ENCODE data around the gene SSUH2.

Gene SSUH2

GRCh38 chr3:8669019-8669418 is 24.4 kb upstream of the SSUH2 start:
- no peaks in the 10 kb centered on the region for H3K9me3 ChIP-seq (ENCODE audit: control insufficient read depth, low read length)
- H3K4me1 ChIP-seq (ENCODE audit: control insufficient read depth, insufficient read depth, low read length) = no peaks in the 10 kb centered on the region
- H3K36me3 ChIP-seq (ENCODE audit: control insufficient read depth, insufficient read depth, low read length) = no peaks in the 10 kb centered on the region
- peaks cover 4% of the 10 kb centered on the region for H3K27me3 ChIP-seq (ENCODE audit: control insufficient read depth, insufficient read depth, low read length)
- H3K4me3 ChIP-seq (ENCODE audit: low read length) = no peak overlapping the region
- H3K9ac ChIP-seq (ENCODE audit: low read length) = no peak overlapping the region

- no peaks in the 10 kb centered on the region for H3K36me3 ChIP-seq (ENCODE audit: control insufficient read depth, insufficient read depth, low read length)
- H3K4me1 ChIP-seq (ENCODE audit: control insufficient read depth, insufficient read depth, low read length) = no peaks in the 10 kb centered on the region
- H3K9ac ChIP-seq (ENCODE audit: low read length) = no peak overlapping the region
- H3K27me3 ChIP-seq (ENCODE audit: control insufficient read depth, insufficient read depth, low read length) = peaks cover 4% of the 10 kb centered on the region
- no peak overlapping the region for H3K4me3 ChIP-seq (ENCODE audit: low read length)
- H3K9me3 ChIP-seq (ENCODE audit: control insufficient read depth, low read length) = no peaks in the 10 kb centered on the region
Observed at GRCh38 chr3:8668216-8668615, 23.6 kb upstream of the SSUH2 start.

DNA sequence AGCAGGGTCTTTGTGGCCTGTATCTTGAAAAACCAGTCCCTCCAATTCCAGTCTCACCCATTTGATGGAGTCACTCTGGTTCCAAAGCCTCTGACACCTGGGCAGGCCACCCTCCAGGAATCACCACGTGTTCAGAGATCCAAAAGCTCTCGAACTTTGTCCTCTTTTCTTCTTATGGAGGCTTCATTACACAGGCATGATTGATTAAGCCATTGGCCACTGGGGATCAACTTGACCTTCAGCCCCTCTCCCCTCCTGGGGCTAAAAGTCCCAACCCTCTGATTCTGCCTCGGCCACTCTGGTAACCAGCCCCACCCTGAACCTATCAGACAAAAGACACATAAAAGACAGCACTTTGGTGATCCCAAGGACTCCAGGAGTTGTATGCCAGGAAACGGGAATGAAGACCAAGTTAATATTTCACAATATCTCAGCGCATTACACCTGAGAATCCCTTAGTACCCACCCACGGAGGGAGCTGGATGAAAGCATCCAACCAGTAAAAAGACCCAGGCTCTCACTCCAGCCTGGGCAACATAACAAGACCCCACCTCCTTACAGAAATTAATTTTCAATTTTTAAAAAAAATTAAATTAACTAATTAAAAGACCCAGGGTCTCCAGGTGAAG is 23.0 kb upstream of the SSUH2 start:
- no peak overlapping the region for H3K9ac ChIP-seq (ENCODE audit: low read length)
- no peaks in the 10 kb centered on the region for H3K36me3 ChIP-seq (ENCODE audit: control insufficient read depth, insufficient read depth, low read length)
- peaks cover 4% of the 10 kb centered on the region for H3K27me3 ChIP-seq (ENCODE audit: control insufficient read depth, insufficient read depth, low read length)
- no peaks in the 10 kb centered on the region for H3K9me3 ChIP-seq (ENCODE audit: control insufficient read depth, low read length)
- H3K4me3 ChIP-seq (ENCODE audit: low read length) = no peak overlapping the region
- no peaks in the 10 kb centered on the region for H3K4me1 ChIP-seq (ENCODE audit: control insufficient read depth, insufficient read depth, low read length)

DNA sequence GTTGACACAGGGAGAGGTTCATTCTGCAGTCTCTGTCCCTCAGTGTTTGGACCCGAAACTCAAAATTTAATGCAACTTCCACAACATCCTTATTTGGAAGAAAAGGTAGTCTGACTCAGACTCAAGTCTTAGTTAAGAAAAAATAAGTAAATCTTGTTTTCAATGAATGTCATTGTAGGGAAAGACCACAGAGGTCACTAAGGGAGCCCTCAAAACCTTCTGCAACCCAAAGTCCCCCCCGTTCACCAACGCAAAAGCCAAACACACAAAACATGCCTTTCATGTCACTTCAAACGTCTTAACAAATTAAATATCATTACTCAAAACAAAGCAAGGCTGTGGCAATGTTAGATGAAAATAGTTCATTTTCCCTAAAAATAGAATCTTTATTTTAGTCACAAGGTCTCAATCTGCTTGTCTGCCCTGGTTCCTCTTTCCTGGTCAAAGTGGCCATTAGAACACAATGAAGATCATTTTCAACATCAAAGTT is 20.9 kb upstream of the SSUH2 start:
- Histone ChIP-seq H3K4me3 (ENCODE audit: low read length) (no peak overlapping the region), H3K36me3 (ENCODE audit: control insufficient read depth, insufficient read depth, low read length) (no peaks in the 10 kb centered on the region), H3K27me3 (ENCODE audit: control insufficient read depth, insufficient read depth, low read length) (peaks cover 4% of the 10 kb centered on the region), H3K4me1 (ENCODE audit: control insufficient read depth, insufficient read depth, low read length) (no peaks in the 10 kb centered on the region), H3K9me3 (ENCODE audit: control insufficient read depth, low read length) (no peaks in the 10 kb centered on the region), H3K9ac (ENCODE audit: low read length) (no peak overlapping the region)

DNA sequence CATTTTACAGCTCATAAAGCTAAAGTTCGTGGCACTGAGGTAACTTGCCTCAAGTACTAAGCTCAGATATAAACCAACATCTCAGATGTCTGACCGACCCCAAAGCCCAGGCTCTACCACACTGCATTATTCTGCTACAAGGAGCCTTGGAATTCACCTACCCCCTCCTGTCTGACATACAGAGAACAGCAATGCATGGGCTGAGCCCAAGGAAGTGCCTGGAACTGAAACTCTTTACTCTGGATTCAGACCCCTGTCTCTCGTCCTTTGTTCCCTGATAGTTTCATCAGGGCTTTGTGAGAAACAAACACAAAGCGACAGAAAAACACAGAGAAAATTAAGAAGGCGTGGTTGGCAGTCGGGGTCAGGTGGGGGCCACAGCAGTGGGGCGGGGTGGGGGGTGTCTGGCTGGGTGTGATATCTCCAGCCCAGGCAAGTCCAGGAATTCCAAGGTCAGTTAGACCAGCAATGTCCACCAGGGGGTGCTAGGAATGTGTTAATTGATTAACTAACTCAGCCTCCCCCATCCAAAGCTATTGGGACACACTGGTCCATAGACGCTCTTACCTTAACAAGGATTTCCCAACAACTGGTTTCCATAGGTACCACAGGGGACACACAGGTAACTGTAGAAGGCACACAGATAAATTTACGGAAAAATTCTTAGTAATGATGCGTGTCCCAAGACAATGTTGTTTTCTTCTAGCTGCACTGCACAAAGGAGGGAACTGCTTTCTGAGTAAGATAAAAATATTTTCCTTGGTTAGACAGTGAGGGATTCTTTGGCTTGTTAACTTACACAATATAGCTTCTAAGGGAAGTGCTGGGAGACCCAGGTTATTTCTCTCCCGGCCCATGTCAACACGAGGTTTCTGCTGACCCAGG is 18.8 kb upstream of the SSUH2 start:
- Histone ChIP-seq H3K27me3 (ENCODE audit: control insufficient read depth, insufficient read depth, low read length) (peaks cover 4% of the 10 kb centered on the region), H3K36me3 (ENCODE audit: control insufficient read depth, insufficient read depth, low read length) (no peaks in the 10 kb centered on the region), H3K9me3 (ENCODE audit: control insufficient read depth, low read length) (no peaks in the 10 kb centered on the region), H3K4me3 (ENCODE audit: low read length) (no peak overlapping the region), H3K4me1 (ENCODE audit: control insufficient read depth, insufficient read depth, low read length) (peaks cover 18% of the 10 kb centered on the region), H3K9ac (ENCODE audit: low read length) (no peak overlapping the region)

DNA sequence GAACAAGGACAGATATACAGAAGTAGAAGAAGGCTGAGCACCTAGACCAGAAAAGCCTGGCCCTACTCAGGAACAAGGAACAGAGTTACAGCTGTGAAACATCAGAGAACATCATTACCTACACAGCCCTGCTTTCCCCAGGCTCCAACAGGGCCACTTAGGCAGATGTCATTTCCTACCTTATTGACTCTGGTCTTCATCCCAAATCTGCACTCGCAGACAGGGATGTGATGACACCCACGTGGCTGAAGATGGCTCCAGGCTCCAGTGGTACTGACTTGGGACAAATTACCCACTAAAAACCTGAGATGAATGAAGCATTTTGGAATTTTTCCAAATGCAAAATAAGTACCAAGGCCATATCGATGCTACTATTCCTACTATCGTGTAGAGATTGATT is 18.0 kb upstream of the SSUH2 start:
- H3K4me1 ChIP-seq (ENCODE audit: control insufficient read depth, insufficient read depth, low read length) = peaks cover 25% of the 10 kb centered on the region
- no peaks in the 10 kb centered on the region for H3K36me3 ChIP-seq (ENCODE audit: control insufficient read depth, insufficient read depth, low read length)
- no peak overlapping the region for H3K4me3 ChIP-seq (ENCODE audit: low read length)
- H3K9ac ChIP-seq (ENCODE audit: low read length) = no peak overlapping the region
- peaks cover 4% of the 10 kb centered on the region for H3K27me3 ChIP-seq (ENCODE audit: control insufficient read depth, insufficient read depth, low read length)
- no peaks in the 10 kb centered on the region for H3K9me3 ChIP-seq (ENCODE audit: control insufficient read depth, low read length)

- Histone ChIP-seq H3K4me3 (ENCODE audit: low read length) (no peak overlapping the region), H3K27me3 (ENCODE audit: control insufficient read depth, insufficient read depth, low read length) (no peaks in the 10 kb centered on the region), H3K9me3 (ENCODE audit: control insufficient read depth, low read length) (no peaks in the 10 kb centered on the region), H3K9ac (ENCODE audit: low read length) (no peak overlapping the region), H3K4me1 (ENCODE audit: control insufficient read depth, insufficient read depth, low read length) (peaks cover 31% of the 10 kb centered on the region), H3K36me3 (ENCODE audit: control insufficient read depth, insufficient read depth, low read length) (no peaks in the 10 kb centered on the region)
Observed at GRCh38 chr3:8660175-8661118, 15.8 kb upstream of the SSUH2 start.

DNA sequence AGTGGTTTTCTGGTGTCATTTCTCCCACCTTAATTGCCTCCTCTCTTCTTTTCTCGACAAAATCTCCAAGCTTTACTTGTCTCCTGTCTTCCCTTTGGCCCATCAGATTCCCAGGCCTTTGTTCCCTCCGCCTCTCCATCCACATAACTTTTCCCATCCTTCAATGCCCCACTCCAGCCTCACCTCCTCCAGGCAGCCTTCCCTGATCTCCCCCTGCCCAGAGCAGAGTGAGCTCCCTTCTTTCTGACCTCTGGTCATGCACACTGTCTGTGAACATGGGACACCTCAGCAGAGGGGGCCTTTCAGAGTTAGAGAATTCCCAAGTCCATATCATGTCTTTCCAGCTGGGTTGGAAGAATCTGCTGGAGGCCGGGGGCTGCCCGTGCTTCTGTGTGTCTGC is 14.6 kb upstream of the SSUH2 start:
- no peak overlapping the region for H3K4me3 ChIP-seq (ENCODE audit: low read length)
- peaks cover 31% of the 10 kb centered on the region for H3K4me1 ChIP-seq (ENCODE audit: control insufficient read depth, insufficient read depth, low read length)
- no peaks in the 10 kb centered on the region for H3K9me3 ChIP-seq (ENCODE audit: control insufficient read depth, low read length)
- no peak overlapping the region for H3K9ac ChIP-seq (ENCODE audit: low read length)
- no peaks in the 10 kb centered on the region for H3K27me3 ChIP-seq (ENCODE audit: control insufficient read depth, insufficient read depth, low read length)
- no peaks in the 10 kb centered on the region for H3K36me3 ChIP-seq (ENCODE audit: control insufficient read depth, insufficient read depth, low read length)

- Histone ChIP-seq H3K4me1 (ENCODE audit: control insufficient read depth, insufficient read depth, low read length) (peaks cover 31% of the 10 kb centered on the region), H3K36me3 (ENCODE audit: control insufficient read depth, insufficient read depth, low read length) (no peaks in the 10 kb centered on the region), H3K9me3 (ENCODE audit: control insufficient read depth, low read length) (no peaks in the 10 kb centered on the region), H3K27me3 (ENCODE audit: control insufficient read depth, insufficient read depth, low read length) (no peaks in the 10 kb centered on the region), H3K9ac (ENCODE audit: low read length) (no peak overlapping the region), H3K4me3 (ENCODE audit: low read length) (no peak overlapping the region)
Observed at GRCh38 chr3:8658306-8659212, 14.0 kb upstream of the SSUH2 start.

- H3K9ac ChIP-seq (ENCODE audit: low read length) = no peak overlapping the region
- no peak overlapping the region for H3K4me3 ChIP-seq (ENCODE audit: low read length)
- no peaks in the 10 kb centered on the region for H3K9me3 ChIP-seq (ENCODE audit: control insufficient read depth, low read length)
Observed at GRCh38 chr3:8657804-8658305, 13.3 kb upstream of the SSUH2 start.

GRCh38 chr3:8656240-8656639 is 11.6 kb upstream of the SSUH2 start:
- no peaks in the 10 kb centered on the region for H3K27me3 ChIP-seq (ENCODE audit: control insufficient read depth, insufficient read depth, low read length)
- H3K9me3 ChIP-seq (ENCODE audit: control insufficient read depth, low read length) = no peaks in the 10 kb centered on the region
- H3K36me3 ChIP-seq (ENCODE audit: control insufficient read depth, insufficient read depth, low read length) = no peaks in the 10 kb centered on the region
- H3K4me3 ChIP-seq (ENCODE audit: low read length) = no peak overlapping the region
- H3K9ac ChIP-seq (ENCODE audit: low read length) = no peak overlapping the region
- H3K4me1 ChIP-seq (ENCODE audit: control insufficient read depth, insufficient read depth, low read length) = peaks cover 31% of the 10 kb centered on the region

More at GRCh38 chr3:8657804-8658305, 13.3 kb upstream of the SSUH2 start:
- Histone ChIP-seq H3K27me3 (ENCODE audit: control insufficient read depth, insufficient read depth, low read length) (no peaks in the 10 kb centered on the region), H3K4me1 (ENCODE audit: control insufficient read depth, insufficient read depth, low read length) (peaks cover 31% of the 10 kb centered on the region), H3K36me3 (ENCODE audit: control insufficient read depth, insufficient read depth, low read length) (no peaks in the 10 kb centered on the region)

All from mucosa of stomach (tissue), 1 donor.